Endothelial cell of umbilical vein (primary cell): ENCODE measurements around the gene PDGFB. TPM values are rescaled to one million over a fixed set of nuclear protein-coding genes. Genes with fewer than 3 reads are reported as not detected.

Experiments used
- BruUV-seq: library from RNA; stranded (reverse); fragments of 400-500 nt; replicated peaks from 2 replicates; lab custom pipeline; 2021; lab: Mats Ljungman, UMichigan
- CTCF ChIA-PET: fragments of 300-600, 350-600 bp; sonication (Branson Sonifier 250); formaldehyde crosslinking; loops from one replicate; lab custom pipeline; 2021; ENCODE audit warnings: antibody characterized with exemption, inconsistent platforms; lab: Charles Lee
- POLR2A ChIA-PET: fragments of 300-600, 350-600 bp; sonication (Branson Sonifier 250); formaldehyde crosslinking; loops from one replicate; lab custom pipeline; 2021; ENCODE audit warnings: antibody characterized with exemption, inconsistent platforms; lab: Charles Lee
- DNase-seq: peaks from one replicate; pipeline ENCODE4 v3.0.0-alpha.2; 2011; ENCODE audit warnings: low read depth, low spot score
- FAIRE-seq: peaks from 2 replicates; lab custom pipeline; 2011; peaks lifted over from hg19 to GRCh38; lab: Jason Lieb, UNC
- H2AFZ ChIP-seq: 2 replicates; pipeline ENCODE4 v1.6.0; 2012; ENCODE audit warnings: low read depth, low read length, control low read depth, inconsistent platforms
- H3K27ac ChIP-seq: 2 replicates; pipeline ENCODE4 v1.5.1; 2011; ENCODE audit warnings: low read depth, mild to moderate bottlenecking, control low read depth, low read length, moderate library complexity; ENCODE audit not compliant: insufficient read depth
- H3K27me3 ChIP-seq, 2 experiments: 2 replicates each; pipeline versions ENCODE4 v1.6.0 to v1.6.1; 2011; ENCODE audit warnings: low read length in 2 of 2, mixed read lengths in 1 of 2; ENCODE audit not compliant: control insufficient read depth in 2 of 2, insufficient read depth in 2 of 2
- H3K36me3 ChIP-seq, 2 experiments: 2 replicates in 1 of 2; 3 replicates in 1 of 2; pipeline ENCODE4 v1.5.1; 2011; ENCODE audit warnings: low read length in 2 of 2, mild to moderate bottlenecking in 1 of 2, moderate library complexity in 1 of 2; ENCODE audit not compliant: control insufficient read depth in 2 of 2, insufficient read depth in 2 of 2; ENCODE audit errors: extremely low read depth in 1 of 2
- H3K4me1 ChIP-seq: 3 replicates; pipeline ENCODE4 v1.5.1; 2011; ENCODE audit warnings: mild to moderate bottlenecking, low read length; ENCODE audit not compliant: control insufficient read depth, insufficient read depth; ENCODE audit errors: extremely low read depth
- H3K4me2 ChIP-seq: 2 replicates; pipeline ENCODE4 v1.6.1; 2011; ENCODE audit warnings: low read length, control low read depth, mixed read lengths; ENCODE audit not compliant: insufficient read depth
- H3K4me3 ChIP-seq, 3 experiments: fragments of 200-600 bp in 1 of 3; sonication (generic), shearing (Covaris generic) in 1 of 3; replicated peaks in 1 of 3; 2 replicates each; pipeline ENCODE4 v1.5.1; 2011 to 2016; ENCODE audit warnings: control low read depth in 3 of 3, low read length in 3 of 3, mild to moderate bottlenecking in 2 of 3, inconsistent platforms in 1 of 3, low read depth in 1 of 3, moderate library complexity in 1 of 3; ENCODE audit not compliant: insufficient read depth in 1 of 3
- H3K79me2 ChIP-seq: 2 replicates; pipeline ENCODE4 v1.6.0; 2012; ENCODE audit warnings: low read length, inconsistent platforms; ENCODE audit not compliant: control insufficient read depth, insufficient read depth
- H3K9ac ChIP-seq: replicated peaks from 2 replicates; pipeline ENCODE3; 2011; ENCODE audit warnings: low read length, control low read depth; ENCODE audit not compliant: insufficient read depth; ENCODE audit errors: extremely low read depth
- H3K9me1 ChIP-seq: replicated peaks from 3 replicates; pipeline ENCODE4 v1.6.0; 2011; ENCODE audit warnings: mild to moderate bottlenecking, low read length; ENCODE audit not compliant: control insufficient read depth, insufficient read depth; ENCODE audit errors: extremely low read depth
- H3K9me3 ChIP-seq: replicated peaks from 2 replicates; pipeline ENCODE4 v1.5.1; 2012; ENCODE audit warnings: low read length, inconsistent platforms; ENCODE audit not compliant: control insufficient read depth, insufficient read depth
- H4K20me1 ChIP-seq: replicated peaks from 2 replicates; pipeline ENCODE3; 2011; ENCODE audit warnings: mild to moderate bottlenecking, low read length; ENCODE audit not compliant: control insufficient read depth, insufficient read depth; ENCODE audit errors: extremely low read depth
- CTCF ChIP-seq, 2 donors: IDR thresholded peaks; 1 replicate in 1 of 2; 2 replicates in 1 of 2; pipeline ENCODE4 v1.5.1; 2011; ENCODE audit warnings: low read length in 2 of 2, mild to moderate bottlenecking in 2 of 2, moderate library complexity in 2 of 2, control low read depth in 1 of 2, inconsistent platforms in 1 of 2, low read depth in 1 of 2; ENCODE audit not compliant: insufficient read depth in 1 of 2; ENCODE audit errors: extremely low read depth in 1 of 2
- EZH2 ChIP-seq: IDR thresholded peaks from 2 replicates; pipeline ENCODE4 v1.6.1; 2012; ENCODE audit warnings: borderline replicate concordance, low read depth, mild to moderate bottlenecking, moderate library complexity, low read length, inconsistent platforms; ENCODE audit not compliant: severe bottlenecking
- FOS ChIP-seq: IDR thresholded peaks from 2 replicates; pipeline ENCODE4 v1.6.1; 2011; ENCODE audit warnings: mild to moderate bottlenecking, low read length, moderate library complexity, borderline replicate concordance; ENCODE audit not compliant: insufficient read depth
- GATA2 ChIP-seq: IDR thresholded peaks from 2 replicates; pipeline ENCODE4 v1.7.0; 2011; ENCODE audit warnings: low read depth, mild to moderate bottlenecking, moderate library complexity, mixed read lengths, low read length; ENCODE audit not compliant: insufficient read length, insufficient read depth
- JUN ChIP-seq: IDR thresholded peaks from 2 replicates; pipeline ENCODE4 v1.6.1; 2011; ENCODE audit warnings: borderline replicate concordance, low read depth; ENCODE audit not compliant: insufficient read length, insufficient read depth
- MYC ChIP-seq: IDR thresholded peaks from one replicate; pipeline ENCODE4 v1.6.1; 2011; ENCODE audit warnings: mild to moderate bottlenecking, low read depth, low read length
- POLR2A ChIP-seq: IDR thresholded peaks from 2 replicates; pipeline ENCODE4 v1.6.1; 2012; ENCODE audit warnings: low read depth, mild to moderate bottlenecking, control low read depth, low read length
- POLR2AphosphoS5 ChIP-seq: IDR thresholded peaks from 2 replicates; pipeline ENCODE4 v1.6.1; 2012; ENCODE audit warnings: low read depth, mild to moderate bottlenecking, control low read depth, low read length, moderate library complexity; ENCODE audit not compliant: insufficient read depth
- dilution Hi-C: fragments of 300-500 bp; cut with MboI; formaldehyde crosslinking; loops from one replicate; pipeline ENCODE4 v1.15.0; 2019; ENCODE audit warnings: low sequenced_read_pairs; ENCODE audit not compliant: extremely low pct_ligation_motif_present
- intact Hi-C: fragments of 100-400 bp; cut with micrococcal nuclease; formaldehyde crosslinking; loops from one replicate; pipeline ENCODE4 v1.10.0; 2022
- polyA plus RNA-seq, 4 experiments: library from polyadenylated mRNA; depleted of rRNA in 3 of 4; stranded (reverse) in 3 of 4; unstranded in 1 of 4; fragments of >200 nt; gene quantifications; 2 replicates each; pipeline versions ENCODE4 v1.2.1 to v1.2.3, GENCODE V29; 2011 to 2012; ENCODE audit warnings: missing spikeins in 1 of 4
- total RNA-seq: library from RNA; stranded (reverse); gene quantifications from 2 replicates; pipeline ENCODE4 v1.2.3, GENCODE V29; 2021
- TF ChIP-seq, protein P1 (sequence below): IDR thresholded peaks from 2 replicates; pipeline ENCODE4 v1.6.1; 2011; ENCODE audit not compliant: insufficient read depth, insufficient read length

Gene PDGFB
- total and polyA plus RNA-seq, 2 donors (not counting 3 experiments of a cell fraction or from before 2014, with no cell fraction given) = 135 to 240 TPM

GRCh38 chr22:39229688-39230260 is 15.0 kb downstream of the PDGFB start:
- Histone ChIP-seq H4K20me1 (no peaks in the 10 kb centered on the region), H3K9me1 (no peaks in the 10 kb centered on the region), H3K9ac (no peak overlapping the region), H3K27me3 (no peaks in the 10 kb centered on the region), H3K79me2 (peaks cover 42% of the 10 kb centered on the region), H2AFZ (no peak overlapping the region), H3K4me3 (no peak overlapping the region), H3K4me1 (peaks cover 40% of the 10 kb centered on the region), H3K9me3 (no peaks in the 10 kb centered on the region), H3K4me2 (no peak overlapping the region), H3K36me3 (peaks cover 58 to 70% of the 10 kb centered on the region in 2 experiments), H3K27ac (peak overlapping the region; percentile 51)
- TF ChIP-seq, protein P1, sequence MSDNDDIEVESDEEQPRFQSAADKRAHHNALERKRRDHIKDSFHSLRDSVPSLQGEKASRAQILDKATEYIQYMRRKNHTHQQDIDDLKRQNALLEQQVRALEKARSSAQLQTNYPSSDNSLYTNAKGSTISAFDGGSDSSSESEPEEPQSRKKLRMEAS = no peak
- TF ChIP-seq FOS (no peak), JUN (no peak), POLR2AphosphoS5 (peak; percentile 9)
- ChIA-PET CTCF (interaction anchor here (0.6 to 4.8 kb wide), 11 partner anchors 9 to 86 kb away, joined by 3 to 34 read pairs (median 10); no protein-coding TSS in a partner anchor), POLR2A (interaction anchor here (0.6 to 1.5 kb wide), 3 partner anchors 15 to 81 kb away, joined by 3 to 6 read pairs (median 4); no protein-coding TSS in a partner anchor)
- DNase-seq (no peak), FAIRE-seq (no peak)
- dilution Hi-C loops (no loop called here), intact Hi-C loops (loop anchor here (1.0 to 10.0 kb wide), 2 partner anchors 12 to 355 kb away; partner anchors contain the start of gene CBX6)
- BruUV-seq = no TSS peak

DNA sequence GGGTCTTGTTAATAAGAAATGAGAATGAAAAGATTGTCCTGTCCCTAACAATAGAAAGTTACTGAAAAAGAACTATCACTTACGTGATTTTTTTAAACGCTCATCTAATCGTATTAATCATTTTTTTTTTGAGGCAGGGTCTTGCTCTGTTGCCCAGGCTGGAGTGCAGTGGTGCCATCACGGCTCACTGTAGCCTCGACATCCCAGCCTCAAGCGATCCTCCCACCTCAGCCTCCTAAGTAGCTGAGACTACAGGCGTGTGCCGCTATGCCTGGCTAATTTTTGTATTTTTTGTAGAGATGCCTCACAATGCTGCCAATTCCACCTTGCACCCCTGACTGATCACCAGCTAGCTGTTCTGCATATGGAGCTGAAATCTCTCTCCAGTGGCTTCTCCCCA is 15.7 kb downstream of the PDGFB start:
- H3K27me3 ChIP-seq = no peaks in the 10 kb centered on the region
- ChIA-PET POLR2A (interaction anchor here (0.6 kb wide), 1 partner anchor 15 kb away, joined by 4 read pairs; no protein-coding TSS in a partner anchor), CTCF (interaction anchor here (0.6 to 4.8 kb wide), 7 partner anchors 54 to 87 kb away, joined by 3 to 34 read pairs (median 14); no protein-coding TSS in a partner anchor)
- FAIRE-seq (no peak), DNase-seq (no peak)
- peaks cover 36% of the 10 kb centered on the region for H3K79me2 ChIP-seq
- H4K20me1 ChIP-seq = no peaks in the 10 kb centered on the region
- no peak for TF ChIP-seq GATA2
- TF ChIP-seq JUN = no peak
- TF ChIP-seq, protein P1 = no peak
- no peak for TF ChIP-seq POLR2AphosphoS5
- TF ChIP-seq POLR2A = no peak
- TF ChIP-seq CTCF (IDR thresholded peaks at IDR 0.05; ENCODE audit: extremely low read depth in 1 of 2, insufficient read depth in 1 of 2, low read depth in 1 of 2, low read length in 2 of 2) = no peak
- TF ChIP-seq EZH2 = no peak
- TF ChIP-seq FOS = no peak
- TF ChIP-seq MYC = no peak
- no peak overlapping the region for H2AFZ ChIP-seq
- no peaks in the 10 kb centered on the region for H3K9me3 ChIP-seq
- intact Hi-C loops (no loop called here), dilution Hi-C loops (no loop called here)
- peaks cover 34% of the 10 kb centered on the region for H3K4me1 ChIP-seq
- peaks cover 61 to 77% of the 10 kb centered on the region in 2 experiments for H3K36me3 ChIP-seq
- H3K9ac ChIP-seq = no peak overlapping the region
- H3K4me3 ChIP-seq = no peak overlapping the region
- no TSS peak for BruUV-seq
- H3K4me2 ChIP-seq = no peak overlapping the region
- no peak overlapping the region for H3K27ac ChIP-seq
- H3K9me1 ChIP-seq = no peaks in the 10 kb centered on the region
